HepG2 (cell line): ENCODE measurements around the gene TLN1. TPM values are rescaled to one million over a fixed set of nuclear protein-coding genes. Genes with fewer than 3 reads are reported as not detected.

ENCODE experiments used
- ATAC-seq: fragments of 200-7000 bp; cut with Tn5 transposase; 3 replicates; pipeline ENCODE4 v1.9.1; 2020; ENCODE audit warnings: mild to moderate bottlenecking, moderate library complexity
- BruUV-seq: library from RNA; stranded (reverse); fragments of 400-500 nt; replicated peaks from 2 replicates; lab custom pipeline; 2021; lab: Mats Ljungman, UMichigan
- CTCF ChIA-PET: fragments of 300-600 bp; formaldehyde crosslinking; extraction: SDS; loops from one replicate; lab custom pipeline; 2021; ENCODE audit warnings: low total read pairs, inconsistent platforms, low intra/inter-chr PET ratio; lab: Yijun Ruan, JAX
- POLR2A ChIA-PET: fragments of 350-600 bp; sonication (Branson Sonifier 250); formaldehyde crosslinking; loops from one replicate; lab custom pipeline; 2020; ENCODE audit warnings: antibody characterized with exemption, inconsistent platforms; lab: Yijun Ruan, JAX
- DNase-seq: peaks from one replicate; pipeline ENCODE4 v3.0.0-alpha.2; 2015; ENCODE audit warnings: low spot score
- FAIRE-seq: peaks from 3 replicates; lab custom pipeline; 2011; peaks lifted over from hg19 to GRCh38; lab: Jason Lieb, UNC
- H2AFZ ChIP-seq: one replicate; pipeline ENCODE4 v1.6.1; 2011; ENCODE audit warnings: low read length, inconsistent platforms
- H3K27ac ChIP-seq: fragments of 300-600 bp; 3 replicates; pipeline ENCODE4 v1.8.0; 2011; ENCODE audit warnings: mixed run types, mild to moderate bottlenecking, mixed read lengths, low read length, inconsistent platforms; ENCODE audit not compliant: insufficient read depth; ENCODE audit errors: extremely low read length
- H3K27me3 ChIP-seq, 2 experiments: fragments of 200-600 bp in 1 of 2; 2 replicates in 1 of 2; 3 replicates in 1 of 2; pipeline versions ENCODE4 v1.6.0 to v1.8.0; 2011; ENCODE audit warnings: low read length in 2 of 2, mild to moderate bottlenecking in 2 of 2, moderate library complexity in 2 of 2, inconsistent platforms in 1 of 2; ENCODE audit not compliant: insufficient read depth in 2 of 2, control insufficient read depth in 1 of 2
- H3K36me3 ChIP-seq, 2 experiments: fragments of 200-600 bp in 1 of 2; replicated peaks in 1 of 2; 2 replicates in 1 of 2; 3 replicates in 1 of 2; pipeline versions ENCODE4 v1.5.1 to v1.8.0; 2011; ENCODE audit warnings: low read length in 2 of 2, inconsistent platforms in 1 of 2; ENCODE audit not compliant: insufficient read depth in 2 of 2, control insufficient read depth in 1 of 2
- H3K4me1 ChIP-seq: 2 replicates; pipeline ENCODE4 v1.5.1; 2012; ENCODE audit warnings: low read length, inconsistent platforms; ENCODE audit not compliant: insufficient read depth
- H3K4me2 ChIP-seq: 2 replicates; pipeline ENCODE4 v1.6.0; 2011; ENCODE audit warnings: low read depth, low read length, inconsistent platforms
- H3K4me3 ChIP-seq, 3 experiments: fragments of 200-600 bp in 1 of 3; sonication (generic), shearing (Covaris generic) in 1 of 3; replicated peaks in 1 of 3; 2 replicates each; pipeline ENCODE4 v1.5.1; 2011 to 2016; ENCODE audit warnings: low read length in 3 of 3, inconsistent platforms in 2 of 3, low read depth in 2 of 3, mild to moderate bottlenecking in 2 of 3, control low read depth in 1 of 3, mixed read lengths in 1 of 3; ENCODE audit not compliant: insufficient read depth in 1 of 3
- H3K79me2 ChIP-seq: one replicate; pipeline ENCODE4 v1.6.1; 2011; ENCODE audit warnings: low read length, inconsistent platforms; ENCODE audit not compliant: insufficient read depth
- H3K9ac ChIP-seq: 2 replicates; pipeline ENCODE4 v1.6.0; 2011; ENCODE audit warnings: mild to moderate bottlenecking, low read depth, low read length, inconsistent platforms; ENCODE audit not compliant: insufficient read depth
- H3K9me3 ChIP-seq: 2 replicates; pipeline ENCODE4 v1.5.1; 2012; ENCODE audit warnings: mild to moderate bottlenecking, low read length
- H4K20me1 ChIP-seq: 2 replicates; pipeline ENCODE4 v1.6.0; 2011; ENCODE audit warnings: inconsistent platforms, mild to moderate bottlenecking, low read length, moderate library complexity; ENCODE audit not compliant: insufficient read depth
- BCL3 ChIP-seq: sonication (generic); formaldehyde crosslinking; IDR thresholded peaks from 2 replicates; pipeline ENCODE4 v1.5.1; 2020; ENCODE audit warnings: mild to moderate bottlenecking, missing genetic modification reagents, moderate library complexity
- HDAC6 ChIP-seq: fragments of 200-600 bp; sonication (generic); IDR thresholded peaks from 2 replicates; pipeline ENCODE4 v1.7.0; 2017; ENCODE audit warnings: mild to moderate bottlenecking, antibody characterized with exemption, low read length, low read depth
- RXRA ChIP-seq: sonication (generic); formaldehyde crosslinking; IDR thresholded peaks from 2 replicates; pipeline ENCODE4 v1.5.1; 2020; ENCODE audit warnings: missing genetic modification reagents
- SRF ChIP-seq: IDR thresholded peaks from 2 replicates; pipeline ENCODE4 v1.6.1; 2011; ENCODE audit warnings: mild to moderate bottlenecking, low read depth, low read length, moderate library complexity
- YEATS2 ChIP-seq: sonication (generic); formaldehyde crosslinking; IDR thresholded peaks from 2 replicates; pipeline ENCODE4 v1.4.0; 2020; ENCODE audit warnings: missing genetic modification reagents, borderline replicate concordance
- ZNF253 ChIP-seq: sonication (generic); formaldehyde crosslinking; IDR thresholded peaks from 2 replicates; pipeline ENCODE4 v1.8.0; 2022; ENCODE audit warnings: mild to moderate bottlenecking, missing genetic modification reagents, borderline replicate concordance
- ZNF274 ChIP-seq: sonication (generic); formaldehyde crosslinking; IDR thresholded peaks from 2 replicates; pipeline ENCODE4 v1.5.1; 2020; ENCODE audit warnings: mild to moderate bottlenecking, missing genetic modification reagents
- ZNF337 ChIP-seq: sonication (generic); formaldehyde crosslinking; IDR thresholded peaks from 2 replicates; pipeline ENCODE4 v1.5.1; 2020; ENCODE audit warnings: missing genetic modification reagents, low read depth, mild to moderate bottlenecking, borderline replicate concordance
- ZNF674 ChIP-seq: sonication (generic); formaldehyde crosslinking; IDR thresholded peaks from 2 replicates; pipeline ENCODE4 v1.5.0; 2020; ENCODE audit warnings: low read depth, mild to moderate bottlenecking, missing genetic modification reagents
- ZNF883 ChIP-seq: sonication (generic); formaldehyde crosslinking; IDR thresholded peaks from 2 replicates; pipeline ENCODE4 v1.5.1; 2020; ENCODE audit warnings: mild to moderate bottlenecking, missing genetic modification reagents; ENCODE audit errors: not compliant biosample characterization
- WGBS: methylation state at CpG from one replicate; pipeline ENCODE4 v1.1.6; 2017; ENCODE audit warnings: low lambda C conversion rate; 5-methylcytosine and 5-hydroxymethylcytosine counted together
- in situ Hi-C: cut with HindIII; loops from 2 replicates; pipeline ENCODE4 v1.10.0; 2017; ENCODE audit warnings: low pct_unique_long_range_greater_than_20kb; ENCODE audit not compliant: extremely low pct_ligation_motif_present
- intact Hi-C: fragments of 100-400 bp; cut with micrococcal nuclease; formaldehyde crosslinking; loops from one replicate; pipeline ENCODE4 v1.10.0; 2022; ENCODE audit not compliant: unreplicated experiment
- polyA plus RNA-seq, 8 experiments: library from polyadenylated mRNA; depleted of rRNA in 3 of 8; stranded (reverse) in 7 of 8; unstranded in 1 of 8; fragments of >200 nt; fragmentation: Illumina TruSeq in 4 of 8; extraction: Trizol in 4 of 8; gene quantifications; 2 replicates each; pipeline versions ENCODE4 v1.2.1 to v1.2.3, GENCODE V29; 2011 to 2016; ENCODE audit warnings: low read depth in 4 of 8, missing spikeins in 1 of 8, mixed read lengths in 1 of 8; ENCODE audit not compliant: insufficient read depth in 1 of 8
- total RNA-seq, 5 experiments: library from RNA; depleted of rRNA; stranded (reverse); fragments of >200 nt; fragmentation: Illumina TruSeq; extraction: Trizol; gene quantifications; 2 replicates each; pipeline ENCODE4 v1.2.3, GENCODE V29; 2016; ENCODE audit warnings: low read depth in 1 of 5

TLN1 gene
- total and polyA plus RNA-seq, 2 of the 13 experiments (the other 11 are each of a cell fraction or from before 2014, with no cell fraction given): 35.2 to 51.8 TPM

GRCh38 chr9:35758475-35759050 is 26.6 kb upstream of the TLN1 start:
- no peak overlapping the region for H3K27ac ChIP-seq

More at GRCh38 chr9:35758475-35759050, 26.6 kb upstream of the TLN1 start:
- Histone ChIP-seq H3K4me3 (no peak overlapping the region; a peak in 1 of 6 replicates), H3K27me3 (no peaks in the 10 kb centered on the region; a peak in 1 of 5 replicates), H2AFZ (no peak overlapping the region), H3K79me2 (peaks cover 41% of the 10 kb centered on the region), H4K20me1 (no peaks in the 10 kb centered on the region), H3K9me3 (no peaks in the 10 kb centered on the region), H3K4me2 (peak overlapping the region; percentile 95), H3K36me3 (peaks cover under 1 to 4% of the 10 kb centered on the region in 2 experiments; a peak in 2 of 5 replicates), H3K4me1 (peaks cover 33% of the 10 kb centered on the region), H3K9ac (no peak overlapping the region; the same call in 1 of the 2 replicates)
- in situ Hi-C loops (no loop called here), intact Hi-C loops (no loop called here)
- no peak for DNase-seq
- CTCF ChIA-PET: no interaction called here
- no peak for ATAC-seq
- FAIRE-seq: no peak
- no peak for TF ChIP-seq RXRA (CRISPR knock-in tag)
- no peak for TF ChIP-seq ZNF337 (CRISPR knock-in tag)
- no peak for TF ChIP-seq YEATS2 (CRISPR knock-in tag)
- no peak for TF ChIP-seq ZNF274
- no peak for TF ChIP-seq HDAC6
- no peak for TF ChIP-seq ZNF253
- no peak for TF ChIP-seq ZNF883 (CRISPR knock-in tag)
- no peak for TF ChIP-seq BCL3
- no peak for TF ChIP-seq ZNF674 (CRISPR knock-in tag)
- TF ChIP-seq SRF: no peak
- BruUV-seq: no TSS peak
- WGBS: 88% methylated on average over 3 of the region's 3 CpGs
- POLR2A ChIA-PET: interaction anchor here (0.7 to 2.0 kb wide), 3 partner anchors 9 to 56 kb away, joined by 3 to 9 read pairs (median 5); partner anchors contain the start of genes CREB3, GBA2, RGP1 and TLN1
